C4-2B (cell line): ENCODE results near the gene DNAJC15.

Source experiments
- ZFX ChIP-seq: fragments of 450-650 bp; IDR thresholded peaks from 2 replicates; pipeline ENCODE4 v1.6.1; 2017
- TF ChIP-seq, protein P1 (sequence below): fragments of 450-650 bp; conservative IDR thresholded peaks from 2 replicates; pipeline ENCODE4 v1.5.1; 2017; ENCODE audit warnings: mild to moderate bottlenecking

DNA sequence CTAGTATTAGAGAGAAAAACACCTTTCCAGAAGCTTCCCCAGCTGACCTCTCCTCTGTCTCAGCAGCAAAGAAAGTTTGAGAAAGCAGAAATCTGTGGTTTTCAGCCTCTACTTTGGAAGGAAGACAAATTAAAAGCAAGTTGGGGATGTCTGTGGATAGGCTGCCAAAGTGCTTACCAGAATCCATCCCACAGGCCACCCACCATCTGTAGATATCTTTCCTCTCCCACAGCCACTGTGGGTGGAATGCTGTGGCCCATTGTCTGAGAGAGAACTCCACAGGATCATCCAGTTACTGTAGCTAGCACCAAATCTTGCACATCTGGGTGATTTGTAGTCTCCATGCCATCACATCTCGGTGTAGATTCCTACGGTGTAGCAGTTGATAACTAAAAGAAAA lies 133.5 kb downstream of the DNAJC15 start:
- TF ChIP-seq, protein P1, sequence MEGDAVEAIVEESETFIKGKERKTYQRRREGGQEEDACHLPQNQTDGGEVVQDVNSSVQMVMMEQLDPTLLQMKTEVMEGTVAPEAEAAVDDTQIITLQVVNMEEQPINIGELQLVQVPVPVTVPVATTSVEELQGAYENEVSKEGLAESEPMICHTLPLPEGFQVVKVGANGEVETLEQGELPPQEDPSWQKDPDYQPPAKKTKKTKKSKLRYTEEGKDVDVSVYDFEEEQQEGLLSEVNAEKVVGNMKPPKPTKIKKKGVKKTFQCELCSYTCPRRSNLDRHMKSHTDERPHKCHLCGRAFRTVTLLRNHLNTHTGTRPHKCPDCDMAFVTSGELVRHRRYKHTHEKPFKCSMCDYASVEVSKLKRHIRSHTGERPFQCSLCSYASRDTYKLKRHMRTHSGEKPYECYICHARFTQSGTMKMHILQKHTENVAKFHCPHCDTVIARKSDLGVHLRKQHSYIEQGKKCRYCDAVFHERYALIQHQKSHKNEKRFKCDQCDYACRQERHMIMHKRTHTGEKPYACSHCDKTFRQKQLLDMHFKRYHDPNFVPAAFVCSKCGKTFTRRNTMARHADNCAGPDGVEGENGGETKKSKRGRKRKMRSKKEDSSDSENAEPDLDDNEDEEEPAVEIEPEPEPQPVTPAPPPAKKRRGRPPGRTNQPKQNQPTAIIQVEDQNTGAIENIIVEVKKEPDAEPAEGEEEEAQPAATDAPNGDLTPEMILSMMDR = no peak
- no peak for TF ChIP-seq ZFX
